Stimulated activated CD4-positive, alpha-beta T cell treated with anti-CD3 and anti-CD28 coated beads, Interleukin-12 subunit alpha, Interleukin-12 subunit beta, amount 100 ng/mL, for 4 hours (primary cell): Measurements from ENCODE around the gene ATAD5.
"Not testable (repeated sequence)": the region's sequence is repeated elsewhere in the genome, so short reads cannot be mapped to it uniquely, and the experiment has no call there.

ENCODE experiments used
- DNase-seq: peaks from one replicate; pipeline ENCODE4 v3.0.0-alpha.2; 2020

ATAD5 gene

DNA sequence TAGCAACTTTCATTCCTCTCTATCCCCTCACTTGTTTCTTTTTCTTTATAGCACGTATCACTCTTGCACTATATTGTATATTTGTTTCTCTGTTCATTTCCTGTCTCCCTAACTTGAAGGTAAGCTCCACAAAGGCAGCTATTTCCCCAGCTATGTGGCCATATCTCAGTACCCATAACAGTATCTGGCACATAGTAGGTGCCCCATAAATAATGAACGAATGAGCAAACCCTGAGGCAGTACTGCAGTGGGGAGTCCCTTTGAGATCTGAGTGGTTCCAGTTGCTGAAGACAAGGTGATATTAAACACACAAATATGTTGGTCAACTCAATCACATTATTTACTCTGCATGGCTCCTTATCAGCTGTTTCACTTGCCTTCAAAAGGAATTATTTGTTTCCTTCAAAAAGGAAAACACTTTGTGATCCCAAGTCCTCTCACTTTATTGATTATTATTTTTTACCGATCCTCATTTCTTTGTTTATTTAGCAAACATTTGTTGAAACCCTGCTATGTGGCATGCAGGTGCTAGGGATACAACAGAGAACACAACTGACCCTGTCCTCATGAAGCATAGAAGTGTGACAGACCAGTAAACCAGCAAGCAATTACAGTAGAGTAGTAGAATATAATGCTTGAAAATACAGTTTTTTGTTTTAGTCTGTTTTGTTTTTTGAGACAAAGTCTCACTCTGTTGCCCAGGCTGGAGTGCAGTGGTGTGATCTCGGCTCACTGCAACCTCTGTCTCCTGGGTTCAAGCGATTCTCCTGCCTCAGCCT, 84.3 kb downstream of the ATAD5 start:
- no peak for DNase-seq

DNA sequence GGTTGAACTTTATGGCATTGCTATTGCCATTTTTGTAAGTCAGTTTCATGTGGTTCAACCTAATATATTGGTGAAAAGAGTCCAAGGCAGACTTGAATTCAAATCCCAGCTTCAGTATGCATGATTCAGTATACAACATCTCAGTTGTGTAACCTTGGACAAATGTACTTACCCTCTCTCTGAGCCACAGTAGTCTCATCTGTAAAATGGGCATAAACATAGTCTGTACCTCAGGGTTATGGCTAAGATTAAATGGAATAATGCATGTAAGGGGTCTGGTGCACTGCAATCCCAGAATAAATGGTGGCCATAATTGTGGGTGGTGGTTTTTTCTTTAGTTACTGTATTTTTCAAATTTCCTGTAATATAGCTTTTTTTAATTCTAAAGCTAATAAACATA, 85.3 kb downstream of the ATAD5 start:
- no peak for DNase-seq

DNA sequence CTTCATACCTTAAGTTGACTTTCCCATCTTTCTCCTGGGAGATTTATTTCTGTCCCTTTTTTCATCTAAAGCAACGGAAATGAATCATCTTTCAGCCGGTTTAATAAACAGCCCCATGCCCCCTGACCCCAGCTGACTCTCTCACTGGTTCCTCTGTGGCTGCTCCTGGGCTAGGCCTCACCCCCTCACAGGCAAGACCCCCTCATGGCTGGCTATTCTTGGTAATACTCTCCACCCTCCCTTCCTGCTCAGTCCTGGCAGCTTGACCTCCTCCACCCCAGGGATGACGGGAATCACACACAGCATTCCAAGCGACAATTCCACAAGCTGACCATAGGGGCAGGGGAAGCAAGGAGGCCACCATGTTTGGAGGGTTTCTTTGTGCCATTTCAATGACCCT, 88.5 kb downstream of the ATAD5 start:
- DNase-seq = no peak

DNA sequence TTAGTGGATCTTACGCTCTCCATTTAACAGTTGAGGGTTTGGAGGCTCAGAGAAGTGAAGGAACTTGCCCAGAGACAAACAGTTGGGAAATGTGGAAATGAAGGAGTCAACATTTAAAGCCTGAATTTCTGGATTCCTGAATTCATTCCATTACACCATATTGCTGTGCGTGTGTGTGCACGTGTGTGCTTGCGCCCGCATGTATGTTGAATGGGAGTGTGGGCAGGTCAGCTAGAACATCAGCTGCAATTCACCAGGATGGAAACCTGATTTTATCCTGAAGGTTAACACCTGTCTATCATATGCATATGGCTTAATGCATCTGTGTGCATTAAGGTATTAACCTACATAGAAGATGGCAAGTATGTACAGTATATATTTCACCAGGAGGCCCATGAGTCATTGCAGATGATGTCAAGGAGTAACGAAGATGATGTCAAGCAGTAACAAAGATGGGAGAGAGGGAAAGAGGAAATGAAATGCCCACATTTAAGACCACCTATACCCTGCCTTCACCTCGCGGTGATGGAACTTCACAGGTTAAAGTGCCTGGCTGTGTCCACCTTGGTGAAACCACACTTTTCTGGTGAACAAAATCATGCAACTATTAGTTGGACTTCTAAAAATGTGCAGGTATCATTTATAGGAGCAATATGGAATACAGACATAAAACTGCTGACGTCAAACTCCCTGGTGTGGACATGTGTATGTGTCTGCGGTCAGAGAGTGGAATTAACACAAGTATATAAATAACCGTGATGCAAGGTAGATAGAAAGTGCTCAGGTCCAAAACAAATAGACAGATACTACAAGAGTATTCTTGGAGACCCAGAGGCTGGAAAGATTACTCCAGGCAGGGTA, 89.1 kb downstream of the ATAD5 start:
- DNase-seq = no peak

DNA sequence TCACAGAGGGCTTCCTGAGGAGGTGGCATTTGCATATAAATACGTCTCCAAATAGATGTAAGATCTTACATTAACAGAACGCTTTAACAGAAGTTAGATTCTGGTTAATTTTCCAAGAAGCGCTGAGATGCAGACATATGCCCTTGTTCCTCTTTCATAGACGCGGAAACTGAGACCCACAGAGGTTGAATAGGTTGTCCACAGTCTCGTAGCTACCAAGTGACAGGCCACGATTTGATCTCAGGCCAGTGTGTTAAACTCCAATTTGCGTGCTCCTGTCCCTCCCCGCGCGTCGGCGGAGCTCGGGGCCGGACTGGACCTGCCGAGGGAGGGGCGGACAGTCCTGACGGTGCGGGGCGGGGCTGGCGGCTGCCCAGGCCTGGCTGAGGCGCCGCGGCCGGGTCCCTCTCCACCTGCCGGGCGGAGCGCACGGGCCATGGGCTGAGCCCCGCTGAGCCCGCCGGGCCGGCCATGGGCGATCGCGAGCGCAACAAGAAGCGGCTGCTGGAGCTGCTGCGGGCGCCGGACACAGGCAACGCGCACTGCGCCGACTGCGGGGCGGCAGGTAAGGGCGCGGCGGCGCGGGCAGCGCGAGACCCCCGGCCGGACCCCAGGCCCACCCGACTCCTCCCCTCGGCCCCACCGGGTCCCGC, 89.9 kb downstream of the ATAD5 start, which contains the start of gene ADAP2:
TSS of gene ADAP2 (plus strand) at position 402 of the 653 bp plus-strand sequence. CDS start at position 472, 70 bp downstream.
- DNase-seq = no peak

DNA sequence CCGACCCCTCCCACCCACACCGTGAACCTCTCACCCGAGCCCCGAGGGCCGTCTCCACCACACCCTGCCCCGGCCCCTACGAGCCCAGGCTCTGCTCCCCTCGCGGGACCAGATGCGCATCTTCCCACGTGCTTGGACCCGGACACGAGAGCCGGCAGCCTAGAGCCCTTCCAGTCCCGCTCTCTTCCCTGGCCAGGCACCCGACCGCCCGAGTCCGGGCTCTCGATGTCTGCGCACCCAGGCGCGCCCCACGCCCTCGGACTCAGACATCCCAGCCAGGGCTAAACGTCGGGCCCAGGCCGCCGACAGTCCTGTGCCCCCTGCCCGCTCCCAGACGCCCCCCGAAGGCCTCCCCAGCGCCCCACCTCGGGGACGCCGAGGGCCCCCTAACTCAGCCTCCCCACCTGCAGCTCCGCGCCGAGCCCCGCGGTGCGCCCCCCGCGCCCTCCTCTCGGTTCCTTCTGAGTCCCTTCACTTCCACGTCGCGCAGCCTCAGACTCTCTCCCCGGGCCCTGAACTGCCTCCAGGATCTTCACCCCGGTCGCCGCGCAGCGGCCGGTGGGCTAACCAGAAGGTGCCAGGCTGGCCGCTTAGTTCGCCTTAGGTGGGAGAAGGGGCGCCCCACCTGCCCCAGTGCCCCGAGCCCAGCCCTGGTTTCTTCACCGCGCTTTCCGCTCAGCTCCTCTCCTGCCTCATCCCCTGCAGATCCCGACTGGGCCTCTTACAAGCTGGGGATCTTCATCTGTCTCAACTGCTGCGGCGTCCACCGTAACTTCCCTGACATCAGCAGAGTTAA, 90.7 kb downstream of the ATAD5 start:
- DNase-seq = no peak

DNA sequence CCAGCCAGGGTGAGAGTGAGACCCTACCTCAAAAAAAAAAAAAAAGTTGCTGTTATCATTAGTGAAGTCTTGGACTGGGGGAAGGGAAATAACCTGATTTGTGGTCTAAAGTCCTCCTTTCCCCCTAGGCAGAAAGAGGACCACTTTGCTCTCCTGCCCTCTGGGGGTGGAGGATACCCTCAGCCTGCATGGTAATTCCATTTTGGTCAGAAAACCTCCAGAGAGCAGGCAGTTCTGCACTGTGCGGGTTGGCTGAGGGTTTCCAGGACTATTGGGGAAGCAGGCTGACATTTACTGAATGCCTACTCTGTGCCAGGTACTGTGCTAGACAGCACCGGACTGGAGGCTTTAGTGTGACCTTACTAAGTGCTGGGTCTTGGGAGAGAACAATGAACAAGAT, 92.6 kb downstream of the ATAD5 start:
- DNase-seq = no peak

DNA sequence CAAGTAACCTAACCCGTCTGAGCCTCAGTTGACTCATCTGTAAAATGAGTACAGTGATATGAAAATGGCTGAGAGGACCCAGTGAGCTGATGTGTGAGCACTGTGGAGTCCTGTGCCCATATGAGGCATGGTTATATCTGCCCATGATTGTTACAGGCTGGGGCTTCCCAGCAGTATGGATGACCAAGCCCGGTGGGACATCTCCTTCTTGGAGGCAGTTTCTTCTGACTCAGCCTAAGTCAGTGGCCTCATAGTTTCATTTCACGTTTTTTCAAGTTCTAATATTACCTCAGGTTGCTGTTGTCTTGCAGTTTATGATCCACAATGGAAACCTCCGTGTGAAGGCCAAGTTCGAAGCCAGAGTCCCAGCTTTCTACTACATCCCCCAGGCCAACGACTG, 94.8 kb downstream of the ATAD5 start:
- DNase-seq = no peak

DNA sequence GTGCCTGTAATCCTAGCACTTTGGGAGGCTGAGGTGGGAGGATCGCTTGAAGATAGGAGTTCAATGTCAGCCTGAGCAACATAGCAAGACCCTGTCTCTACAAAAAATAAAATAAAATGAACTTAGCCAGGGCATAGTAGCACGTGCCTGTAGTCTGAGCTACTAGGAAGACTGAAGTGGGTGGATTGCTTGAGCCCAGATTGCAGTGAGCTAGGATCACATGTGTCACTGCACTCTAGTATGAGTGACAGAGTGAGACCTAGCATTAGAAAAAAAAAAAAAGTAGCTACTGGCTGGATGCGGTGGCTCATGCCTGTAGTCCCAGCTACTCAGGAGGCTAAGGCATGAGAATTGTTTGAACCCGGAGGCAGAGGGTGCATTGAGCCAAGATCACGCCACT, 96.0 kb downstream of the ATAD5 start:
- no peak for DNase-seq

DNA sequence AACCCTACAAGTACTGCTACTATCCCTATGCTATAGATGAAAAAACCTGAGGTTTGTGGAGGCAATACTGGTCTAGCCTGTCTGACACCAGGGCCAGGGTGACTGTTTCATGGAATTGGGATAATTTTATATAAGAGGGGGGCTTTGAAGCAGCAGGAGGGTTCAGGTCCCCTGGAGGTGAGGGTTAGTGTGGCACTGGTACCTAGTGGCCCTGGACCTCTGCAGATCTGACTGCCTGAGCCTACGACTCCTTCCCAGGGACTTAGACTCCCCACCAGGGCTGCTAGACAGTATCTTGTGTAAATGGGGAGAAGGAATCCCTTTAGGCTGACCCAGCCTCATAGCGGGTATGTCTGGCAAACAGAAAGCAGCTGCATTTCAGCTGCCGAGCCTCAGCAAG, 96.8 kb downstream of the ATAD5 start:
- no peak for DNase-seq

DNA sequence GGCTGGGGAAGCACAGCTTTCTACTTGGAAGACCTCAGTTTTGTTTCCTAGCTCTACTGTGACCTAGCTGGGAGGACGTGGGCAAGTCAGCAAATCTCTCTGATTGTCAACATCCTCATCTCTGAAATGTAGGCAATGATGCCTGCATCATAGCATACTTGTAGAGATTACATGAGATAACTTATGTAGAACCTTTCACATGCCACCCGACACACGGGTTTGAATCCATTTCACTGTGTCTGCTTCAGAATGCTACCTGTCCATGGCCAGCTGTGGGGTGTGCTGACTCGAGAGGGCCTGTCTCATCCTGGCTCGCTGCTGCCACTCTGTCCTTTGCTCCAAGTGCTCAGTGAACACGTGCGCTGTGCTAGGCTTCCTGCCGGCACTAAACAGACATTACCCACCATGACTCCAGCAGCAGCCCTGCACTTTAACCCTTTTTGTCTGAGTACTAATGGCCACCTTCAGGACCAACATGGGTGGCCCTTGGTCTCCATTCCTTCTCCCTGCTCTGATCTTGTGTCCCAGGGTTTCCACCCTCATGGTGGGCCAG, 97.4 kb downstream of the ATAD5 start:
- DNase-seq = no peak

DNA sequence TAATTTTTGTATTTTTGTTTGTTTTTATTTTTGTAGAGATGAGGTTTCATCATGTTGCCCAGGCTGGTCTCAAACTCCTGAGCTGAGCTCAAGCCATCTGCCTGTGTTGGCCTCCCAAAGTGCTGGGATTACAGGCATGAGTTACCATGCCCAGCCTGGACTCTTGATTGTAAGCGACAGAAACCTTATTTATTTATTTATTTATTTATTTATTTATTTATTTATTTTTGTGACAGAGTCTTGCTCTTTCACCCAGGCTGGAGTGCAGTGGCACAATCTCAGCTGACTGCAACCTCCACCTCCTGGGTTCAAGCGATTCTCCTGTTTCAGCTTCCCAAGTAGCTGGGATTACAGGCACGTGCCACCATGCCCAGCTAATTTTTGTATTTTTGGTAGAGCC, 98.1 kb downstream of the ATAD5 start:
- not testable (repeated sequence) for DNase-seq

DNA sequence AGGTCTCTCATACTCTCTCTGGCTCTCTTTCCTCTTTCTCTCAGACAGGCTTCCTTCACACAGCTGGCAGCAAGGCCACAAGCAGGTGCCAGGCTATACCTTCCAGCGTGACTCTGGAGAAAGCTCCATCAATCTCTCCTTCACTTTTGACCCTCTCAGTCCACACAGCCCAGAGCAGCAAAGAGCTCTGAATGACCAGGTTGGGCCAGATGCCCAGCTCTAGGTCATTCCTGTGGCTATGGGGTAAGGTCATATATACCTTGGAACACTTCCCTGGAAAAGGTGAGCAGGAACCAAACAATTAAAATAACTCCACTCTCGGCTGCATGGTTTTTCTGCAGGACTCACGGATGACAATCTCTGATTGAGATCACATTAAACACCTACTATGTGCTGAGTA, 98.7 kb downstream of the ATAD5 start:
- DNase-seq = no peak

DNA sequence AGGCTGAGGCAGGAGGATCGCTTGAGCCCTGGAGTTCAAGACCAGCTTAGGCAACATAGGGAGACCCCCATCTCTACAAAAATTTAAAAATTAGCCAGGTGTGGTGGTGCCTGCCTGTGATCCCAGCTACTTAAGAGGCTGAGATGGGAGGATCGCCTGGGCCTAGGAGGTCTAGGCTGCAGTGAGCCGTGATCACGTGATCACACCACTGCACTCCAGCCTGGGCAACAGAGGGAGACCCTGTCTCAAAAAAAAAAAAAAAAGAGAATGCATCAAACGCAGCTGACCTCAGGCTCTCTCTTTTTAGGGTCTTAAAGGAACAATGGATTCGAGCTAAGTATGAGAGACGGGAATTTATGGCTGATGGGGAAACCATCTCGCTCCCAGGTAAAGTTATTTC, 99.8 kb downstream of the ATAD5 start:
- DNase-seq = not testable (repeated sequence)

DNA sequence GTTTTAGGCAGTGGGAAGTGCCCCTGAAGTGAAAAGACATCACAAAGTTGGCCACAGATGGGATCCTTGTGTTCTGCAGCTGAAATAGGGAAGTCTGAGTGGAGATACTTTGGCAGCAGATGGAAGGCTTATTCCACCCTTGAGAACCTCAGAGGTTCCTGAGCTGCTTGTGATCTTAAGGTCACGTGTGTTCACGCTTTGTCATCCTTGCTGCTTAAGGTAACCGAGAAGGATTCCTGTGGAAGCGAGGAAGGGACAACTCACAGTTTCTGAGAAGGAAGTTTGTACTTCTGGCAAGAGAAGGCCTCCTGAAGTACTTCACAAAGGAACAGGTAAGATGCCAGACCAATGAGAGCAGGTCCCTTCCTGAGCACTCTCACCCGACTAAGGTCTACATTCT, 102.2 kb downstream of the ATAD5 start:
- no peak for DNase-seq

DNA sequence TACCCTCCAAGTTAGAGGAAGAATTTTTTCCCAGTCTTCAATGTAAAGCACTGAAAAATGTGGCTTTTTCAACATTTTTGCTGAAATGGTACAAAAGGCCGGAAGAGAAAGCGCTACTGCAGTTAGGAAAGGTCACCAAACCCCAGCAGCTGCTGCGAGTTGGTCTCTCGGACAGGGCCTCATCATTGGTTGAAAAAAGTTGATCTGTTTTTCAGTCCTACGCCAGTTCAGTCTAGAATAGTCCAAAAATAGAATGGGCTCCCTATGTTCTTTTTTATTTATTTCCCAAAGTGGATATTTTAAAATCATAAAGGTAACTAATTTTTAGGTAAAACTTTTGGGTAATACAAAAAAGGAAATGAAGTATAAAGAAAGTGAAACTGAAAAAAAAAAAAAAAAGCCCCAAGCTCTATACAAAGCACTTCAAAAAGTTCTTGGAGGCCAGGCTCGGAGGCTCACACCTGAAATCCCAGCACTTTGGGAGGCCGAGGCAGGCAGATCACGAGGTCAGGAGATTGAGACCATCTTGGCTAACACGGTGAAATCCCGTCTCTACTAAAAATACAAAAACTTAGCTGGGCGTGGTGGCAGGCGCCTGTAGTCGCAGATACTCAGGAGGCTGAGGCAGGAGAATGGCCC, 107.4 kb downstream of the ATAD5 start:
- no peak for DNase-seq

DNA sequence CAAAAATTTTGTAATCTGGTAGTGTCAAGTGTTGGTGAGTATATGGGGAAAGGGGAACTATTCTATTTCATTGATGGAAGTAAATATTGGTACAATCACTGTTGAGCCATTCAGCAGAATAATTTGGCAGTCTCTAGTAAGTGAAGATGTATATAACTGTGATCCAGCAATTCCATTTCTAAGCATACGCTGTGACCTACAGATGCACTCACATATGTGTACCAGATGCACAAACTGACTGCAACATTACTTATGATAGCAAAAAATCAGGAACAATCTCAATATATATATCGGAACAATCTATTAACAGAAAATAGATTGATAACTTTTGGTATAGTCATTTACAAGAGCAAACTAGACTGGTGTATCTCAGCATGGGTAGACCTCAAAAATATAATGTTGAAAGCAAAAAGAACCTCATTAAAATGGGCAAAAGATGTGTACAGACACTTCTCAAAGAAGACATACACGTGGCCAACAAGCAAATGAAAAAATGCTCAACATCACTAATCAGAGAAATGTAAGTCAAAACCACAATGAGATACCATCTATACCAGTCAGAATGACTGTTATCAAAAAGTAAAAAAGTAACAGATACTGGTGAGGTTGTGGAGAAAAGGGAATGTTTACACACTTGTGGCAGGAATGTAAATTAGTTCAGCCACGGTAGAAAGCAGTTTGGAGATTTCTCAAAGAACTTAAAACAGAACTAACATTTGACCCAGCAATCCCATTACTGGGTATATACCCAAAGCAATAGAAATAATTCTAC, 110.7 kb downstream of the ATAD5 start:
- no peak for DNase-seq
